Activated naive CD8-positive, alpha-beta T cell treated with anti-CD3 and anti-CD28 coated beads for 36 hours (primary cell): ENCODE measurements around the gene OPN4. TPM values are rescaled to one million over a fixed set of nuclear protein-coding genes. Genes with fewer than 3 reads are reported as not detected.

ENCODE experiments used
- DNase-seq: peaks from one replicate; pipeline ENCODE4 v3.0.0; 2021
- H3K27ac Mint-ChIP-seq: one replicate; pipeline ENCODE4 v1.8.0; 2022; ENCODE audit warnings: mild to moderate bottlenecking, moderate library complexity, mixed read lengths
- H3K27me3 Mint-ChIP-seq: one replicate; pipeline ENCODE4 v1.8.0; 2022; ENCODE audit warnings: mild to moderate bottlenecking, mixed read lengths
- H3K36me3 Mint-ChIP-seq: one replicate; pipeline ENCODE4 v1.8.0; 2021; ENCODE audit warnings: mild to moderate bottlenecking, mixed read lengths
- H3K4me1 Mint-ChIP-seq: one replicate; pipeline ENCODE4 v1.8.0; 2021; ENCODE audit warnings: mixed read lengths
- H3K4me3 Mint-ChIP-seq: one replicate; pipeline ENCODE4 v1.8.0; 2022; ENCODE audit warnings: mild to moderate bottlenecking, moderate library complexity, mixed read lengths
- H3K9me3 Mint-ChIP-seq: one replicate; pipeline ENCODE4 v1.8.0; 2022; ENCODE audit warnings: mixed read lengths
- total RNA-seq, 2 experiments: library from RNA; stranded (reverse); gene quantifications; one replicate each; pipeline ENCODE4 v1.2.3, GENCODE V29; 2021

OPN4 gene
- total RNA-seq, 2 experiments from 2014 or later, result not detected

- H3K27ac Mint-ChIP-seq, result no peak overlapping the region
- no peaks in the 10 kb centered on the region for H3K36me3 Mint-ChIP-seq
- no peak for DNase-seq
- no peaks in the 10 kb centered on the region for H3K27me3 Mint-ChIP-seq
- no peak overlapping the region for H3K4me3 Mint-ChIP-seq
- H3K9me3 Mint-ChIP-seq, result no peaks in the 10 kb centered on the region
- H3K4me1 Mint-ChIP-seq, result no peaks in the 10 kb centered on the region
Observed at GRCh38 chr10:86677374-86677773, 23.0 kb downstream of the OPN4 start.

DNA sequence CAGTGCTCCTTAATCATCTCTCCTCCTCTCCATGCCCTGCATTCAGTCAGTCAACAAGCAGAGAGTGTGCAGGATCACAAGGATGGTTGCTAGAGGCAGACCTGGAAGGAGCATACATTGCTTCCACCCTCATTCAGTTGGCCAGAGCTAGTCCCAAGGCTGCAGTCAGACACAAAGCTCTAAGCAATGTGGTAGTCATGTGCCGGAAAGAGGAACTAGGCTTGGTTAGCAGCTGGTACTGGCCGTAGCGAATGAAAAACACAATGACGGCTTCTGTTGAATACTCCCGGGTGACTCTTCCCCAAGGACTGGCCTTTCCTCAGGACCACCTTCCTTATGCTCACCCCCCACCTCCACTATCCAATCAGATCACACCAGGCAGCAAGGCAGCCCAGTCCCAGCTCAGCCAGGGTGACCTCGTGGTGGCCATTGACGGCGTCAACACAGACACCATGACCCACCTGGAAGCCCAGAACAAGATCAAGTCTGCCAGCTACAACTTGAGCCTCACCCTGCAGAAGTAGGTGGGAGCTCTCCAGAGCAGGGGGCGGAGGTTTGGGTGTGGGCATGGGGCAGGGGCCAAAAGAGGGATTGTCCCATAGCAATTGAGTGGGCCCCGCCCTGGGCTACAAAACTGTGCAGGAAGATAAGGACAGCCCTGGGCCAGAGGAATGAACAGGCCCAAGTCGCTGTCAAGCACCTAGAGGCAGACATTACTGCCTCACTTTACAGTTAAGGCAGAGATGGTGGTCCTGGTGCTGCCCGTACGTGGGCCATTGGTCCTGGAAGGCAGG is 24.8 kb downstream of the OPN4 start:
- Mint-ChIP-seq H3K4me3 (no peak overlapping the region), H3K9me3 (no peaks in the 10 kb centered on the region), H3K27ac (no peak overlapping the region), H3K27me3 (no peaks in the 10 kb centered on the region), H3K36me3 (no peaks in the 10 kb centered on the region), H3K4me1 (no peaks in the 10 kb centered on the region)
- DNase-seq, result no peak

- Mint-ChIP-seq H3K4me1 (no peaks in the 10 kb centered on the region), H3K27me3 (peaks cover 3% of the 10 kb centered on the region), H3K27ac (no peak overlapping the region), H3K9me3 (no peaks in the 10 kb centered on the region), H3K36me3 (no peaks in the 10 kb centered on the region), H3K4me3 (no peak overlapping the region)
- no peak for DNase-seq
Observed at GRCh38 chr10:86681047-86681446, 26.7 kb downstream of the OPN4 start.

DNA sequence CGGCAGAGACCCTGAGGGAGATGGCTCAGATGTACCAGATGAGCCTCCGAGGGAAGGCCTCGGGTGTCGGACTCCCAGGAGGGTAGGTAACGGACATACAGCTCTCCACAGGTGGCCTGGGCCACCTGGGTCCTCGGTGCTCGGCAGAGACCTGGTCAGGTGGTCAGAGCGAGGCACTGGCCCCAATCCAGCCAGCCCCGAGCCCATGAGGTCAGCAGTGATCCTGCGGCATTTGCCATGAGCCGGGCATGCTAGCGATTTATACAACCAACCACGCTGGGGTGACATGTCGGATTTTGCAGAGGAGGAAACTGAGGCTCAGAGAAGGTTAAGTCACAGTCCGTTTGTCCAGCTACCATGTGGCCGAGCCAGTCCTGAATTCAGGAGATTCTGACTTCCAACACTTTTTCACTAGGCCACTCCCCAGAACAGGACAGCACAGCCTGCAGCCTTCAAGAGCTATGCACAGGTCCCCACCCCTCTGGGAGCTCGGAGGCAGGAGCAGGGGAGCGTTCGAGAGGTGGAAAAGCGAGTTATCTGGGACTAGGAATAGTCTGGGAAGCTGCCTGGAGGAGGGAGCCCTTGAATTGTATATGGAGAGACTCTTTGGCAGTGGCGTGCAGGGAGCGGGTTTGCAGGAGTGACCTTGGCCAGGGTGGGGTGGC is 27.5 kb downstream of the OPN4 start:
- Mint-ChIP-seq H3K27me3 (peaks cover 3% of the 10 kb centered on the region), H3K9me3 (no peaks in the 10 kb centered on the region), H3K27ac (no peak overlapping the region), H3K4me1 (no peaks in the 10 kb centered on the region), H3K36me3 (no peaks in the 10 kb centered on the region), H3K4me3 (no peak overlapping the region)
- no peak for DNase-seq

DNA sequence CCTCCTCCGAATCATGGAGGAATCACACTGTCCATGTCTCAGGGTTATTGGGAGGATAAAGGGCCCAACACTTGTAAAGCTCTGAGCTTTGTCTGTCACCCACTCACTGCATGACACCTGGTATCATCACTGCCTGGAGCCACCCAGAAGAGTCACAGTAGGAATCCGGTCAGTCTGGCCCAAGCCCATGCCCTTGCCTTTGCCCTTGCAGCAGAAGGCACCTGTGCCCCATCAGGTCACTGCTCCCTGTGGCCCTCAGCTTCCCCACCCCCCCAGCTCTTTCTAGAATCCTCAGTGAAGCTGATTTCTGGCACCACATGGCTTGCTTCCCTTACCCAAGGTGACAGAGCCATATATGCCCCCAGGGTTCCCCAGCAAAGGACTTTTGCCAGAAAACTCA is 28.3 kb downstream of the OPN4 start:
- no peaks in the 10 kb centered on the region for H3K36me3 Mint-ChIP-seq
- H3K27me3 Mint-ChIP-seq, result peaks cover 3% of the 10 kb centered on the region
- no peak for DNase-seq
- no peaks in the 10 kb centered on the region for H3K4me1 Mint-ChIP-seq
- H3K27ac Mint-ChIP-seq, result no peak overlapping the region
- no peak overlapping the region for H3K4me3 Mint-ChIP-seq
- H3K9me3 Mint-ChIP-seq, result no peaks in the 10 kb centered on the region

DNA sequence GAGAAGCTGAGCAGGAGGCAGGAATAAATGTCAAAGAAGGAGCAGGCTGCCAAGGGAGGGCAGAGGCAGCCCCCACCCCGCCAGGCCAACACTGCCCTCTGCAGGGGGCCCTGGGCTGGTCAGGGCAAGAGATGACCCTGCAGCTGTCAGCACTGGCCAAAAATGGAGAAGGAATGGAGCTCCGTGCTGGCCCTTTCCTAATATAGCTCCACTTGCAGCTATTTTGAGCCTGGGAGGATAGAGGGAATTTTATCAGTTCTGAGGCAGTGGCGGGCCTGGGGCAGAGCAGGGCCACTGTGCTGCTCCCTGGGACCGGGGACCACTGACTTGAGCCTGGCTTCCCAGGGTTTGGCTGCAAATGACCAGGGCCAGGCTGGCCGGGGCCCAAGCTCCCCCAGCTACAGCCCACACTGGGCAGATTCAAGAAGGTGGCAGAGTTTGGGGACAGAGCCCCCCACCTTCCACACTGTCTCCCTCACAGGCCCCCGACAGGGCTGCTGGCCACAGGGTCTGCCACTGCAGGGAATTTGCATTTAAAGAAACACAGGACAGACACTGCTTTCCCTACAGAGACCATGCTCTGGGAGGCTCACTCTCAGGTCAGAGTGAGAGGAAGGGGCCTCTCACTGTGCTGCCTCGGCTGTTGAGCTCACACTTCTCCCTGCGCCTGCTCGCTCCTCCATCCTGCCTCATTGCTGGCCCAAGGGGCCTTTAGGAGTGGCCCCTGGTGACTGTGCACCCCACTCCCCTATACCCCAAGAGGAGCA is 30.2 kb downstream of the OPN4 start:
- Mint-ChIP-seq H3K36me3 (no peaks in the 10 kb centered on the region), H3K27me3 (peaks cover 3% of the 10 kb centered on the region), H3K4me3 (no peak overlapping the region), H3K4me1 (peaks cover 2% of the 10 kb centered on the region), H3K9me3 (no peaks in the 10 kb centered on the region), H3K27ac (no peak overlapping the region)
- no peak for DNase-seq

DNA sequence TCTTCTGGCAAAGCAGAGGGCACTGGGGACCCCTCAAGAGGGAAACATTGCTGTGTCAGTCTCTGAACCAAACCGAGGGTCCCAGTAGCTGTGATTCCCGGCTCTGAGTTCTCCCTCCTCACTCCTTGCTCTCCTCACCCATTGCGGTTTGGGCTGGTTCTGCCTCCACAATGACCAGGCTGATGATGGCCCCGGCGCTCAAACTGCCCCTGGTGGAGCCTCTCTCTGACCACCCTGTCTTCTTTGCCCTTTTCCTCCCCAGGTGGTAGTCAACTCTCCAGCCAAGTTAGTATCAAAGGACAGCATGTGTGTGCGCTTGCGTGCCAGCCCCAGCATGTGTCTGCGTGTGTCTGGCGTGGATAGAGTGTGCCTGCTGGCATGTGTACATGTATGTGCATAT is 31.1 kb downstream of the OPN4 start:
- H3K27me3 Mint-ChIP-seq, result peaks cover 3% of the 10 kb centered on the region
- H3K4me1 Mint-ChIP-seq, result peaks cover 2% of the 10 kb centered on the region
- no peak for DNase-seq
- no peaks in the 10 kb centered on the region for H3K36me3 Mint-ChIP-seq
- no peak overlapping the region for H3K4me3 Mint-ChIP-seq
- no peaks in the 10 kb centered on the region for H3K9me3 Mint-ChIP-seq
- no peak overlapping the region for H3K27ac Mint-ChIP-seq

DNA sequence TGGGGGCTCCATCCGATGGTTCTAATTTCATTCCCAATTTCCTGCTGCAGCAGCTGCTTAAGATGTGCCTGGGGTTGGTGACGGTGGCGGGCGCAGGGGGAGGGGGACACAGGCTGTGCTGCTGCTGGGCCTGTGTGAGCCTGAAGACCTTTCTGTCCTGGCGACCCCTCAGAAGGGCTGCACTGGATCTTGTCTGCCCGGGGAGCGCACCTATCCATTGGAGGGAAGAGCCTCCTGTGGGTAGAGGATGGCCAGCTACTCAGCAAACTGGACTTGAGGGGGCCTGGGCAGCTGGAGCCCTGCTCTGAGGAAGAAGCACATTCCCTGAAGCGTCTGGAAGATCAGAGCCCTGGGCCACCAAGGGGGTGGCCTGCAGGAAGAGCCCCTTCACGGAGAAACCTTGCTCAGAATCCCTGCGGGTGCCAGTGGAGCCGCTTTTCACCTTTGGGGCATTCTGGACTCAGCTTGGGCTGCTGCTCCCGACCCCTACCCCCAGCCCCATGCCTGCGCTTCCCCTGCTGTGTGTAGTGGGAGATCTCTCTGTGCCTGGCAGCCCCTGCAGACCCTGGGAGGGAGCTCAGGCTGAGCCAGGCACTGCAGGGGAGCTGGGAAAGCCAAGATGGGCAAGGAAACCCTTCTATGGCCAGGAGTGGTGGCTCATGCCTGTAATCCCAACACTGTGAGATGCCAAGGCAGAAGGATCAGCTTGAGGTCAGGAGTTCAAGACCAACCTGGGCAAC is 31.7 kb downstream of the OPN4 start:
- DNase-seq, result no peak
- H3K27ac Mint-ChIP-seq, result no peak overlapping the region
- H3K4me1 Mint-ChIP-seq, result peaks cover 2% of the 10 kb centered on the region
- H3K4me3 Mint-ChIP-seq, result no peak overlapping the region
- H3K36me3 Mint-ChIP-seq, result no peaks in the 10 kb centered on the region
- no peaks in the 10 kb centered on the region for H3K9me3 Mint-ChIP-seq
- H3K27me3 Mint-ChIP-seq, result peaks cover 3% of the 10 kb centered on the region

DNA sequence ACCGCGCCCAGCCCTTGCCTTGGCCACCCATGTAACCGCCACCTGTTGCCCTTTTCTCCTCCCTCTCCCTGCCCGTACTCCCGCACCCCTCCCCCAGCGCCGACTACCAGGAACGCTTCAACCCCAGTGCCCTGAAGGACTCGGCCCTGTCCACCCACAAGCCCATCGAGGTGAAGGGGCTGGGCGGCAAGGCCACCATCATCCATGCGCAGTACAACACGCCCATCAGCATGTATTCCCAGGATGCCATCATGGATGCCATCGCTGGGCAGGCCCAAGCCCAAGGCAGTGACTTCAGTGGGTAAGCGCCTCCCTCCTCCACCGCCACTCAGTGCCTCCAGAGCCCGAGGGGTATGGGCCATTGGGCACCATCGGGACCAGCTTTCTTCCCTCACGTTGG is 32.6 kb downstream of the OPN4 start:
- H3K4me3 Mint-ChIP-seq, result no peak overlapping the region
- no peak for DNase-seq
- no peaks in the 10 kb centered on the region for H3K9me3 Mint-ChIP-seq
- H3K27ac Mint-ChIP-seq, result no peak overlapping the region
- H3K27me3 Mint-ChIP-seq, result peaks cover 3% of the 10 kb centered on the region
- no peaks in the 10 kb centered on the region for H3K36me3 Mint-ChIP-seq
- H3K4me1 Mint-ChIP-seq, result peaks cover 2% of the 10 kb centered on the region

- Mint-ChIP-seq H3K36me3 (no peaks in the 10 kb centered on the region), H3K4me1 (peaks cover 2% of the 10 kb centered on the region), H3K27ac (no peak overlapping the region), H3K4me3 (no peak overlapping the region), H3K9me3 (no peaks in the 10 kb centered on the region), H3K27me3 (peaks cover 3% of the 10 kb centered on the region)
- DNase-seq, result no peak
Observed at GRCh38 chr10:86687750-86688149, 33.4 kb downstream of the OPN4 start.

GRCh38 chr10:86688398-86688921 is 34.1 kb downstream of the OPN4 start:
- Mint-ChIP-seq H3K4me1 (peaks cover 2% of the 10 kb centered on the region), H3K36me3 (no peaks in the 10 kb centered on the region), H3K9me3 (no peaks in the 10 kb centered on the region), H3K27ac (no peak overlapping the region), H3K27me3 (peaks cover 3% of the 10 kb centered on the region), H3K4me3 (no peak overlapping the region)
- DNase-seq, result peak; percentile 54

- H3K9me3 Mint-ChIP-seq, result no peaks in the 10 kb centered on the region
- no peak overlapping the region for H3K4me3 Mint-ChIP-seq
- peaks cover 3% of the 10 kb centered on the region for H3K27me3 Mint-ChIP-seq
- H3K27ac Mint-ChIP-seq, result no peak overlapping the region
- peaks cover 2% of the 10 kb centered on the region for H3K4me1 Mint-ChIP-seq
- no peaks in the 10 kb centered on the region for H3K36me3 Mint-ChIP-seq
- DNase-seq, result no peak
Observed at GRCh38 chr10:86689146-86689545, 34.8 kb downstream of the OPN4 start.

DNA sequence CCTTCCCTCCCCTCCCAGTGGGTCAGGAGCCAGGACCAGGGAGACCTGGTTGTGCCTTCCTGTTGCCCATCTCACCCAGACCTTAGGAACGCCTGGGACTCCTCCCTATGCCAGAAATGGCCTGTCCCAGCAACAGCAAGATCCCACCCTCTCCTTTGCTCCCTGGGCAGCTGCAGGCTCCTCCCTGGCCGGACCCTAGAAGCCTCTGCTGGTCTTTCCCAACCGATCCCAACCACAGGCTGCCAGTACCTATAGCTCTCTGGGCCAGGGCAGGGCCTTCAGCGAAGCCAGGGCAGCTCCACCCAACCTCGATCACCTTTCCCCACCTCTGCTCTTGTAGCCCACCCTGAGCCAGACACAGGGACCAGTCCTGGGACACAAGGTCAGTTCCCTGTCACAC is 35.9 kb downstream of the OPN4 start:
- H3K9me3 Mint-ChIP-seq, result no peaks in the 10 kb centered on the region
- no peak for DNase-seq
- no peaks in the 10 kb centered on the region for H3K36me3 Mint-ChIP-seq
- peaks cover 3% of the 10 kb centered on the region for H3K27me3 Mint-ChIP-seq
- H3K4me1 Mint-ChIP-seq, result peaks cover 2% of the 10 kb centered on the region
- H3K27ac Mint-ChIP-seq, result no peak overlapping the region
- H3K4me3 Mint-ChIP-seq, result no peak overlapping the region

DNA sequence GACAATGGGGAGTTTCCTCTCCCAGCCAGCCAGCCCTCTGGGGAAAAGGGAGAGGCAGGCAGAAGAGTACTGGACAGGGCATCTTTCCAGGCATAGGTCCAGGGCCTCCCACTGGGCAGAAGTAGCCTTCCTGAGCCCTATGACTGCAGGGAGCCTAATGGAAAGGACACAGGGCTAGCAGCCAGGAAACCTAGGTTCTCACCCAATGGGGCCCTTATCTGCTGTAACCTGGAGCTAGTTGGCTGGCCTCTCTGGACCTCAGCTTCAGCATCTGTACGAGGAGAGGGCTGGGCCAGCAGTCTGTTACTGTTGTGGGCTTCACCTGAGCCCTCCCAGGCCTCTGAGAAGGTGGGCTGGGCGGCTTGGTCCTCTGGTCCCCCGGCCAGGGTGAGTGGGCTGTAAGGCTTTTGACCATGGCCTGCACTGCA is 36.3 kb downstream of the OPN4 start:
- Mint-ChIP-seq H3K4me1 (peaks cover 2% of the 10 kb centered on the region), H3K4me3 (no peak overlapping the region), H3K36me3 (no peaks in the 10 kb centered on the region), H3K9me3 (no peaks in the 10 kb centered on the region), H3K27me3 (no peaks in the 10 kb centered on the region), H3K27ac (no peak overlapping the region)
- DNase-seq, result no peak
